Mucosa of descending colon (tissue), 3 donors: ENCODE results near the gene HEPHL1. TPM values are rescaled to one million over a fixed set of nuclear protein-coding genes. Genes with fewer than 3 reads are reported as not detected.

ENCODE experiments used
- ATAC-seq: fragments of 200-7000 bp; cut with Tn5 transposase; one replicate; pipeline ENCODE4 v1.9.1; 2020; ENCODE audit warnings: mild to moderate bottlenecking, moderate library complexity
- DNase-seq, 3 donors: peaks; one replicate each; pipeline ENCODE4 v3.0.0-alpha.2; 2020
- H3K36me3 ChIP-seq: fragments of 200-600 bp; one replicate; pipeline ENCODE4 v1.8.0; 2021; ENCODE audit warnings: low read depth, mild to moderate bottlenecking
- H3K4me1 ChIP-seq: fragments of 200-600 bp; one replicate; pipeline ENCODE4 v1.8.0; 2021; ENCODE audit warnings: low read depth, mild to moderate bottlenecking
- H3K4me3 ChIP-seq: fragments of 200-600 bp; one replicate; pipeline ENCODE4 v1.8.0; 2021; ENCODE audit warnings: mild to moderate bottlenecking
- H3K9me3 ChIP-seq: fragments of 200-600 bp; one replicate; pipeline ENCODE4 v1.8.0; 2021; ENCODE audit warnings: mild to moderate bottlenecking
- CTCF ChIP-seq: fragments of 200-600 bp; IDR thresholded peaks from one replicate; pipeline ENCODE4 v1.8.0; 2022; ENCODE audit warnings: antibody characterized with exemption, mild to moderate bottlenecking
- intact Hi-C, 2 donors: fragments of 100-400 bp; cut with DNase I in 1 of 2; cut with micrococcal nuclease in 1 of 2; formaldehyde crosslinking; loops; one replicate each; pipeline versions ENCODE4 v1.11.0 to v1.11.1; 2022; cut with DNase I, micrococcal nuclease
- total RNA-seq, 3 donors: library from RNA; stranded (reverse); fragmentation: NEBNext Ultra II Directional in 2 of 3; extraction: Animal tissue kit (Norgen Biotek cat#: 25700) in 2 of 3; gene quantifications; one replicate each; pipeline versions ENCODE4 v1.2.1 to v1.2.4, GENCODE V29; 2021 to 2023
- donor health status: DM: no; HTN: no; CAD: no; lungs with moderate emphysema.
- donor health status: DM: no; HTN: no; CAD: no.
- donor health status: DM: no; HTN: yes; CAD: no.

HEPHL1 gene
- total RNA-seq, 3 donors from 2014 or later = 0.06 TPM; not detected in 2

DNA sequence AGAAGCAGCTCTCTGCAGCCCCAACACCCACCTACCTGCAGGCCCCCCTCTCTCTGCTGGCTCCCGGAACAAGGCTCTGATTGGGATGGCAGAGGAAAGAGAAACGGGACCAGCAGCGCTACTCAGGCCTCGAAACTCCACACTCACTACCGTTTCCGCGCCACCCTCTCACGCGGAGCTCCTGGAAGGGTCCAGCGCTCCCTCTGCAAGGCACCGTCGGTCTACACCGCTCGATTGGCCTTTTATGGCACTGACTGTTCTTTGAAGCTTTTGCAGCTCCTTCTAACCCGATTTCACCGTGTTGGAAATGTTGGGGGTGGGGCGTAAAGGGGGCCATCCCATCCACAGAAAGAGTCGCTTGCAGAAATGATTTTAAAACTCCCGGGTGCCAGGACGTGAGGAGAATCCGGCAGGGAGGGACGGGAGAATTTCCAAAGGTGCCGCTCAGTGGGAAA is 107.2 kb downstream of the HEPHL1 start:
- H3K4me3 ChIP-seq = peak overlapping the region; percentile 50
- ATAC-seq (peak; percentile 24), DNase-seq (peak in 1 of 3 donors; percentile 63)
- H3K36me3 ChIP-seq = no peaks in the 10 kb centered on the region
- H3K4me1 ChIP-seq = peaks cover 26% of the 10 kb centered on the region
- H3K9me3 ChIP-seq = no peaks in the 10 kb centered on the region
- no peak for TF ChIP-seq CTCF
- intact Hi-C loops = no loop called here

GRCh38 chr11:94128746-94129511 is 107.8 kb downstream of the HEPHL1 start, which contains the start of gene PANX1:
Gene PANX1, plus strand, starts transcription at chr11:94128841. Its CDS starts 472 bp downstream, at chr11:94129313.
- Histone ChIP-seq H3K4me1 (peaks cover 26% of the 10 kb centered on the region), H3K4me3 (peak within 1 kb of the TSS; percentile 50)
- ATAC-seq = peak; percentile 89

GRCh38 chr11:94129512-94130297 is 108.6 kb downstream of the HEPHL1 start:
- peak overlapping the region; percentile 50 for H3K4me3 ChIP-seq
- no peaks in the 10 kb centered on the region for H3K9me3 ChIP-seq
- TF ChIP-seq CTCF = no peak
- DNase-seq = peak in 2 of 3 donors; percentile 87 to 92
- no peaks in the 10 kb centered on the region for H3K36me3 ChIP-seq
- intact Hi-C loops = no loop called here
- ATAC-seq = peak; percentile 87
- peaks cover 26% of the 10 kb centered on the region for H3K4me1 ChIP-seq

More at GRCh38 chr11:94128746-94129511, 107.8 kb downstream of the HEPHL1 start, which contains the start of gene PANX1:
- DNase-seq = peak; percentile 85 to 92 (median 88)
- intact Hi-C loops = no loop called here
- no peak for TF ChIP-seq CTCF
- H3K9me3 ChIP-seq = no peaks in the 10 kb centered on the region
- no peaks in the 10 kb centered on the region for H3K36me3 ChIP-seq

GRCh38 chr11:94130298-94131046 is 109.3 kb downstream of the HEPHL1 start:
- Histone ChIP-seq H3K9me3 (no peaks in the 10 kb centered on the region), H3K4me3 (no peak overlapping the region), H3K36me3 (no peaks in the 10 kb centered on the region), H3K4me1 (peaks cover 31% of the 10 kb centered on the region)
- TF ChIP-seq CTCF = no peak
- ATAC-seq (no peak), DNase-seq (no peak)
- intact Hi-C loops = no loop called here

- Histone ChIP-seq H3K4me1 (peaks cover 31% of the 10 kb centered on the region), H3K9me3 (no peaks in the 10 kb centered on the region), H3K4me3 (no peak overlapping the region), H3K36me3 (no peaks in the 10 kb centered on the region)
- DNase-seq (no peak), ATAC-seq (no peak)
- intact Hi-C loops = no loop called here
- TF ChIP-seq CTCF = no peak
These were observed 110.0 kb downstream of the HEPHL1 start for GRCh38 chr11:94131047-94131717.
